PFSK-1 (cell line): ENCODE results near the gene TMEM245.

ENCODE experiments used
- POLR2AphosphoS5 ChIP-seq: IDR thresholded peaks from 2 replicates; pipeline ENCODE4 v1.6.1; 2012; ENCODE audit warnings: low read depth, mild to moderate bottlenecking, control low read depth, low read length, moderate library complexity
- REST ChIP-seq, 2 experiments: IDR thresholded peaks; 2 replicates each; pipeline versions ENCODE4 v1.6.1 to v1.8.0; 2011 to 2012; ENCODE audit warnings: low read depth in 2 of 2, low read length in 2 of 2, control low read depth in 1 of 2, inconsistent platforms in 1 of 2, mild to moderate bottlenecking in 1 of 2, moderate library complexity in 1 of 2; ENCODE audit not compliant: insufficient read depth in 1 of 2
- TAF1 ChIP-seq: IDR thresholded peaks from 2 replicates; pipeline ENCODE4 v1.6.1; 2012; ENCODE audit warnings: low read length, control low read depth, borderline replicate concordance; ENCODE audit not compliant: insufficient read depth

GRCh38 chr9:109143881-109144562 is 24.3 kb upstream of the TMEM245 start:
- TF ChIP-seq TAF1 (no peak), POLR2AphosphoS5 (no peak), REST (IDR thresholded peaks at IDR 0.05; ENCODE audit: insufficient read depth in 1 of 2, low read depth in 2 of 2, low read length in 2 of 2) (no peak)
